Activated CD4-positive, alpha-beta T cell treated with anti-CD3 and anti-CD28 coated beads, Interleukin-2, Interleukin-4, amounts not matched to agents 100 ng/mL and 50 ng/mL, durations not matched to agents 16 hours and 8 hours (primary cell): ENCODE results near the gene DHRS13.
"Not testable (repeated sequence)": the region's sequence is repeated elsewhere in the genome, so short reads cannot be mapped to it uniquely, and the experiment has no call there.

Experiments
- DNase-seq: peaks from one replicate; pipeline ENCODE4 v3.0.0-alpha.2; 2020; ENCODE audit warnings: low spot score

The DHRS13 gene

GRCh38 chr17:28882154-28882895 lies 20.6 kb downstream of the DHRS13 start:
- no peak for DNase-seq

- DNase-seq: no peak
These were observed 21.3 kb downstream of the DHRS13 start for GRCh38 chr17:28881533-28882056.

- DNase-seq: no peak
These were observed 22.3 kb downstream of the DHRS13 start for GRCh38 chr17:28880572-28880945.

- DNase-seq: no peak
These were observed 22.9 kb downstream of the DHRS13 start for GRCh38 chr17:28879886-28880571.

GRCh38 chr17:28878981-28879380 lies 23.9 kb downstream of the DHRS13 start:
- no peak for DNase-seq

- no peak for DNase-seq
These were observed 24.5 kb downstream of the DHRS13 start for GRCh38 chr17:28878158-28878910.

GRCh38 chr17:28877150-28877711 lies 25.6 kb downstream of the DHRS13 start:
- not testable (repeated sequence) for DNase-seq

GRCh38 chr17:28875848-28876550 lies 26.9 kb downstream of the DHRS13 start:
- DNase-seq: peak; percentile 35

GRCh38 chr17:28874750-28875149 lies 28.1 kb downstream of the DHRS13 start:
- no peak for DNase-seq

- no peak for DNase-seq
These were observed 29.0 kb downstream of the DHRS13 start for GRCh38 chr17:28873839-28874238.

- peak; percentile 69 for DNase-seq
These were observed 31.8 kb downstream of the DHRS13 start for GRCh38 chr17:28871056-28871579.

GRCh38 chr17:28867276-28867675 lies 35.6 kb downstream of the DHRS13 start:
- DNase-seq: no peak

- no peak for DNase-seq
These were observed 36.7 kb downstream of the DHRS13 start for GRCh38 chr17:28865946-28866752.

GRCh38 chr17:28864991-28865849 lies 37.7 kb downstream of the DHRS13 start:
- no peak for DNase-seq

- DNase-seq: no peak
These were observed 38.9 kb downstream of the DHRS13 start for GRCh38 chr17:28863953-28864352.

GRCh38 chr17:28862561-28862960 lies 40.3 kb downstream of the DHRS13 start:
- no peak for DNase-seq

- DNase-seq: no peak
These were observed 41.3 kb downstream of the DHRS13 start for GRCh38 chr17:28861393-28862203.

GRCh38 chr17:28860363-28860808 lies 42.5 kb downstream of the DHRS13 start:
- no peak for DNase-seq
